HepG2 (cell line): ENCODE data around the gene ATG2B. TPM values are rescaled to one million over a fixed set of nuclear protein-coding genes. Genes with fewer than 3 reads are reported as not detected.

Experiments
- ATAC-seq: fragments of 200-7000 bp; cut with Tn5 transposase; 3 replicates; pipeline ENCODE4 v1.9.1; 2020; ENCODE audit warnings: mild to moderate bottlenecking, moderate library complexity
- BruUV-seq: library from RNA; stranded (reverse); fragments of 400-500 nt; replicated peaks from 2 replicates; lab custom pipeline; 2021; lab: Mats Ljungman, UMichigan
- CTCF ChIA-PET: fragments of 300-600 bp; formaldehyde crosslinking; extraction: SDS; loops from one replicate; lab custom pipeline; 2021; ENCODE audit warnings: low total read pairs, inconsistent platforms, low intra/inter-chr PET ratio; lab: Yijun Ruan, JAX
- POLR2A ChIA-PET: fragments of 350-600 bp; sonication (Branson Sonifier 250); formaldehyde crosslinking; loops from one replicate; lab custom pipeline; 2020; ENCODE audit warnings: antibody characterized with exemption, inconsistent platforms; lab: Yijun Ruan, JAX
- DNase-seq: peaks from one replicate; pipeline ENCODE4 v3.0.0-alpha.2; 2015; ENCODE audit warnings: low spot score
- FAIRE-seq: peaks from 3 replicates; lab custom pipeline; 2011; peaks lifted over from hg19 to GRCh38; lab: Jason Lieb, UNC
- H2AFZ ChIP-seq: one replicate; pipeline ENCODE4 v1.6.1; 2011; ENCODE audit warnings: low read length, inconsistent platforms
- H3K27ac ChIP-seq: fragments of 300-600 bp; 3 replicates; pipeline ENCODE4 v1.8.0; 2011; ENCODE audit warnings: mixed run types, mild to moderate bottlenecking, mixed read lengths, low read length, inconsistent platforms; ENCODE audit not compliant: insufficient read depth; ENCODE audit errors: extremely low read length
- H3K27me3 ChIP-seq, 2 experiments: fragments of 200-600 bp in 1 of 2; 2 replicates in 1 of 2; 3 replicates in 1 of 2; pipeline versions ENCODE4 v1.6.0 to v1.8.0; 2011; ENCODE audit warnings: low read length in 2 of 2, mild to moderate bottlenecking in 2 of 2, moderate library complexity in 2 of 2, inconsistent platforms in 1 of 2; ENCODE audit not compliant: insufficient read depth in 2 of 2, control insufficient read depth in 1 of 2
- H3K36me3 ChIP-seq, 2 experiments: fragments of 200-600 bp in 1 of 2; replicated peaks in 1 of 2; 2 replicates in 1 of 2; 3 replicates in 1 of 2; pipeline versions ENCODE4 v1.5.1 to v1.8.0; 2011; ENCODE audit warnings: low read length in 2 of 2, inconsistent platforms in 1 of 2; ENCODE audit not compliant: insufficient read depth in 2 of 2, control insufficient read depth in 1 of 2
- H3K4me1 ChIP-seq: 2 replicates; pipeline ENCODE4 v1.5.1; 2012; ENCODE audit warnings: low read length, inconsistent platforms; ENCODE audit not compliant: insufficient read depth
- H3K4me2 ChIP-seq: 2 replicates; pipeline ENCODE4 v1.6.0; 2011; ENCODE audit warnings: low read depth, low read length, inconsistent platforms
- H3K4me3 ChIP-seq, 3 experiments: fragments of 200-600 bp in 1 of 3; sonication (generic), shearing (Covaris generic) in 1 of 3; replicated peaks in 1 of 3; 2 replicates each; pipeline ENCODE4 v1.5.1; 2011 to 2016; ENCODE audit warnings: low read length in 3 of 3, inconsistent platforms in 2 of 3, low read depth in 2 of 3, mild to moderate bottlenecking in 2 of 3, control low read depth in 1 of 3, mixed read lengths in 1 of 3; ENCODE audit not compliant: insufficient read depth in 1 of 3
- H3K79me2 ChIP-seq: one replicate; pipeline ENCODE4 v1.6.1; 2011; ENCODE audit warnings: low read length, inconsistent platforms; ENCODE audit not compliant: insufficient read depth
- H3K9ac ChIP-seq: 2 replicates; pipeline ENCODE4 v1.6.0; 2011; ENCODE audit warnings: mild to moderate bottlenecking, low read depth, low read length, inconsistent platforms; ENCODE audit not compliant: insufficient read depth
- H3K9me3 ChIP-seq: 2 replicates; pipeline ENCODE4 v1.5.1; 2012; ENCODE audit warnings: mild to moderate bottlenecking, low read length
- H4K20me1 ChIP-seq: 2 replicates; pipeline ENCODE4 v1.6.0; 2011; ENCODE audit warnings: inconsistent platforms, mild to moderate bottlenecking, low read length, moderate library complexity; ENCODE audit not compliant: insufficient read depth
- FOXO1 ChIP-seq: sonication (generic); formaldehyde crosslinking; IDR thresholded peaks from 2 replicates; pipeline ENCODE4 v1.4.0; 2020; ENCODE audit warnings: missing genetic modification reagents
- NCOA2 ChIP-seq: sonication (generic); formaldehyde crosslinking; IDR thresholded peaks from 2 replicates; pipeline ENCODE4 v1.8.0; 2022; ENCODE audit warnings: inconsistent platforms
- RFX3 ChIP-seq: IDR thresholded peaks from 2 replicates; pipeline ENCODE4 v1.6.1; 2016; ENCODE audit warnings: missing biosample characterization, missing genetic modification reagents
- ZFP37 ChIP-seq: sonication (generic); formaldehyde crosslinking; IDR thresholded peaks from 2 replicates; pipeline ENCODE4 v1.4.0; 2020; ENCODE audit warnings: missing genetic modification reagents, borderline replicate concordance
- ZNF431 ChIP-seq: sonication (generic); formaldehyde crosslinking; IDR thresholded peaks from 2 replicates; pipeline ENCODE4 v1.9.0; 2022; ENCODE audit warnings: missing genetic modification reagents, low read depth, mild to moderate bottlenecking, borderline replicate concordance
- ZNF564 ChIP-seq: sonication (generic); formaldehyde crosslinking; IDR thresholded peaks from 2 replicates; pipeline ENCODE4 v1.8.1; 2023; ENCODE audit warnings: mild to moderate bottlenecking, missing genetic modification reagents
- ZNF570 ChIP-seq: sonication (generic); formaldehyde crosslinking; IDR thresholded peaks from 2 replicates; pipeline ENCODE4 v1.4.0; 2020; ENCODE audit warnings: mild to moderate bottlenecking, missing genetic modification reagents, borderline replicate concordance
- WGBS: methylation state at CpG from one replicate; pipeline ENCODE4 v1.1.6; 2017; ENCODE audit warnings: low lambda C conversion rate; 5-methylcytosine and 5-hydroxymethylcytosine counted together
- in situ Hi-C: cut with HindIII; loops from 2 replicates; pipeline ENCODE4 v1.10.0; 2017; ENCODE audit warnings: low pct_unique_long_range_greater_than_20kb; ENCODE audit not compliant: extremely low pct_ligation_motif_present
- intact Hi-C: fragments of 100-400 bp; cut with micrococcal nuclease; formaldehyde crosslinking; loops from one replicate; pipeline ENCODE4 v1.10.0; 2022; ENCODE audit not compliant: unreplicated experiment
- polyA plus RNA-seq, 8 experiments: library from polyadenylated mRNA; depleted of rRNA in 3 of 8; stranded (reverse) in 7 of 8; unstranded in 1 of 8; fragments of >200 nt; fragmentation: Illumina TruSeq in 4 of 8; extraction: Trizol in 4 of 8; gene quantifications; 2 replicates each; pipeline versions ENCODE4 v1.2.1 to v1.2.3, GENCODE V29; 2011 to 2016; ENCODE audit warnings: low read depth in 4 of 8, missing spikeins in 1 of 8, mixed read lengths in 1 of 8; ENCODE audit not compliant: insufficient read depth in 1 of 8
- total RNA-seq, 5 experiments: library from RNA; depleted of rRNA; stranded (reverse); fragments of >200 nt; fragmentation: Illumina TruSeq; extraction: Trizol; gene quantifications; 2 replicates each; pipeline ENCODE4 v1.2.3, GENCODE V29; 2016; ENCODE audit warnings: low read depth in 1 of 5
- TF ChIP-seq, protein P1 (sequence below): sonication (generic); formaldehyde crosslinking; IDR thresholded peaks from 2 replicates; pipeline ENCODE4 v1.4.0; 2020; ENCODE audit warnings: missing genetic modification reagents
- TF ChIP-seq, protein P2 (sequence below): IDR thresholded peaks from 2 replicates; pipeline ENCODE4 v1.6.1; 2016; ENCODE audit warnings: missing compliant biosample characterization, missing genetic modification reagents, borderline replicate concordance

ATG2B gene
- total and polyA plus RNA-seq, 2 of the 13 experiments (the other 11 are each of a cell fraction or from before 2014, with no cell fraction given) = 7.4 to 7.5 TPM

DNA sequence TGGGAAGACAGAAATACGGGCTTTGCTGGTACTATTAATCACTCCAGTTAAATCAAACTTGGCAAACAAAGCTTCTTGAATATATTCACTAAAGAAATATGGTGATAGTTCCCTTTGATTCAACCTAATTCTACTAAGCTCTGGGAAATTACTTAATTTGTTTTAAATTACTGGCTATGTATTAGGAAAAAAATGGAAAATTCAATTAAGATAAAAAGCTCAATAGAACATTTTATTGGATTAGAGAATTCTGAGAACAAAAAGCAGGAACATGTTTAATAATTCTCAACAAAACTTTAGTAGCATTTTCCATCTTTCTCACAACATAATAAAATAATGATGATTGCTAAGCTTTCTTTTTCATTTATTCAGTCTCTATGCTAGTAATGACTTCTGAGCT is 76.9 kb downstream of the ATG2B start:
- H3K27ac ChIP-seq = no peak overlapping the region
- WGBS = 96% methylated on average over 1 of the region's 1 CpG
- POLR2A ChIA-PET = no interaction called here
- H3K27me3 ChIP-seq = no peaks in the 10 kb centered on the region
- FAIRE-seq (no peak), DNase-seq (no peak), ATAC-seq (no peak)
- no TSS peak for BruUV-seq
- TF ChIP-seq, protein P1, sequence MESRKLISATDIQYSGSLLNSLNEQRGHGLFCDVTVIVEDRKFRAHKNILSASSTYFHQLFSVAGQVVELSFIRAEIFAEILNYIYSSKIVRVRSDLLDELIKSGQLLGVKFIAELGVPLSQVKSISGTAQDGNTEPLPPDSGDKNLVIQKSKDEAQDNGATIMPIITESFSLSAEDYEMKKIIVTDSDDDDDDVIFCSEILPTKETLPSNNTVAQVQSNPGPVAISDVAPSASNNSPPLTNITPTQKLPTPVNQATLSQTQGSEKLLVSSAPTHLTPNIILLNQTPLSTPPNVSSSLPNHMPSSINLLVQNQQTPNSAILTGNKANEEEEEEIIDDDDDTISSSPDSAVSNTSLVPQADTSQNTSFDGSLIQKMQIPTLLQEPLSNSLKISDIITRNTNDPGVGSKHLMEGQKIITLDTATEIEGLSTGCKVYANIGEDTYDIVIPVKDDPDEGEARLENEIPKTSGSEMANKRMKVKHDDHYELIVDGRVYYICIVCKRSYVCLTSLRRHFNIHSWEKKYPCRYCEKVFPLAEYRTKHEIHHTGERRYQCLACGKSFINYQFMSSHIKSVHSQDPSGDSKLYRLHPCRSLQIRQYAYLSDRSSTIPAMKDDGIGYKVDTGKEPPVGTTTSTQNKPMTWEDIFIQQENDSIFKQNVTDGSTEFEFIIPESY (CRISPR knock-in tag) = no peak
- TF ChIP-seq RFX3 (CRISPR knock-in tag) (no peak), FOXO1 (CRISPR knock-in tag) (no peak), NCOA2 (no peak), ZNF570 (CRISPR knock-in tag) (no peak)
- H3K9ac ChIP-seq = no peak overlapping the region
- in situ Hi-C loops (no loop called here), intact Hi-C loops (no loop called here)
- H3K36me3 ChIP-seq = peaks cover 2 to 22% of the 10 kb centered on the region in 2 experiments; a peak in 3 of 5 replicates
- no peak overlapping the region for H3K4me3 ChIP-seq
- H3K79me2 ChIP-seq = no peaks in the 10 kb centered on the region
- H3K4me2 ChIP-seq = no peak overlapping the region
- H3K9me3 ChIP-seq = no peaks in the 10 kb centered on the region
- CTCF ChIA-PET = no interaction called here
- H2AFZ ChIP-seq = no peak overlapping the region
- H4K20me1 ChIP-seq = no peaks in the 10 kb centered on the region
- H3K4me1 ChIP-seq = peaks cover 11% of the 10 kb centered on the region

GRCh38 chr14:96285667-96286066 is 77.5 kb downstream of the ATG2B start:
- Histone ChIP-seq H3K36me3 (peaks cover 2 to 21% of the 10 kb centered on the region in 2 experiments; a peak in 3 of 5 replicates), H3K9ac (no peak overlapping the region), H3K9me3 (no peaks in the 10 kb centered on the region), H3K4me2 (no peak overlapping the region), H3K27me3 (no peaks in the 10 kb centered on the region), H2AFZ (no peak overlapping the region), H3K4me3 (no peak overlapping the region), H3K4me1 (peaks cover 11% of the 10 kb centered on the region), H4K20me1 (no peaks in the 10 kb centered on the region)
- no TSS peak for BruUV-seq
- DNase-seq (no peak), ATAC-seq (no peak)
- in situ Hi-C loops (no loop called here), intact Hi-C loops (no loop called here)
- ChIA-PET POLR2A (no interaction called here), CTCF (no interaction called here)
- WGBS = 93% methylated on average over 17 of the region's 17 CpGs
- TF ChIP-seq ZFP37 (CRISPR knock-in tag) (no peak), ZNF431 (CRISPR knock-in tag) (no peak), ZNF564 (CRISPR knock-in tag) (no peak)
- TF ChIP-seq, protein P2, sequence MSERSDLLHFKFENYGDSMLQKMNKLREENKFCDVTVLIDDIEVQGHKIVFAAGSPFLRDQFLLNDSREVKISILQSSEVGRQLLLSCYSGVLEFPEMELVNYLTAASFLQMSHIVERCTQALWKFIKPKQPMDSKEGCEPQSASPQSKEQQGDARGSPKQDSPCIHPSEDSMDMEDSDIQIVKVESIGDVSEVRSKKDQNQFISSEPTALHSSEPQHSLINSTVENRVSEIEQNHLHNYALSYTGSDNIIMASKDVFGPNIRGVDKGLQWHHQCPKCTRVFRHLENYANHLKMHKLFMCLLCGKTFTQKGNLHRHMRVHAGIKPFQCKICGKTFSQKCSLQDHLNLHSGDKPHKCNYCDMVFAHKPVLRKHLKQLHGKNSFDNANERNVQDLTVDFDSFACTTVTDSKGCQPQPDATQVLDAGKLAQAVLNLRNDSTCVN (CRISPR knock-in tag) = no peak
- TF ChIP-seq, all 625 proteins: peak for 0
- Histone ChIP-seq H3K27ac (no peak overlapping the region), H3K79me2 (no peaks in the 10 kb centered on the region)
- FAIRE-seq = no peak
